NB4 (cell line): ENCODE measurements around the gene KIF6.

Experiments used
- MYC ChIP-seq: IDR thresholded peaks from 2 replicates; pipeline ENCODE4 v1.6.1; 2011; ENCODE audit warnings: low read depth, low read length
- POLR2A ChIP-seq: IDR thresholded peaks from 2 replicates; pipeline ENCODE4 v1.6.1; 2011; ENCODE audit warnings: mild to moderate bottlenecking; ENCODE audit not compliant: insufficient read length; ENCODE audit errors: extremely low read depth
- TF ChIP-seq, protein P1 (sequence below): IDR thresholded peaks from one replicate; pipeline ENCODE4 v1.5.1; 2012; ENCODE audit warnings: low read depth, low read length

DNA sequence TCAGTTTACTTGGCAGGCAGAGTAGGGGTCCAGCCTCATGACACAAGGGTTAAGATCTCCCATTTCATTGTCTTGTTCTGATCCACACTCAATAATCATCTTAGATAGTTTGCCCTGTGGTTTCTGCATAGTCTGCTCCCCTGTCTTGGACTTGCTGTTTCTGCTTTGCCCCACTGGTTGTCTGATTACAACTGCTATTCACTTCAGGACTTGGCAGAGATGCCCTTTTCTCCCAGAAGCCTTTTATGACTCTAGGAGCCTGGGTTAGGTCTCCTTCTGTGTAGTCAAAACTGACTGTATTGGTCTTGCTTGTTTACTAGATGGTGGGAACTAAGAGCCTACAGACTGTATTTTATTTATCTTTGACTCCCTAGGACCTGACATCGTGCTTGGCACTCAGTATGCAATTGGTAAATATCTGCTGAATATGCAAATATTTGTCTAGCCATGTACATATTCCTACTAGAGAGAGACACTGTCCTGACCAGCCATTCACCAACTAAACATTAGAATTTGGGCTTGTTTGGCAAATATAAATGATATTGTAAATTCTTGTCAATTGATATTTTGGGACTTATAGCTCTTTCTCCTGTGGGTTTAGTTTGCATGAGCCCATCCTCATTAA, 236.8 kb downstream of the KIF6 start:
- TF ChIP-seq, protein P1, sequence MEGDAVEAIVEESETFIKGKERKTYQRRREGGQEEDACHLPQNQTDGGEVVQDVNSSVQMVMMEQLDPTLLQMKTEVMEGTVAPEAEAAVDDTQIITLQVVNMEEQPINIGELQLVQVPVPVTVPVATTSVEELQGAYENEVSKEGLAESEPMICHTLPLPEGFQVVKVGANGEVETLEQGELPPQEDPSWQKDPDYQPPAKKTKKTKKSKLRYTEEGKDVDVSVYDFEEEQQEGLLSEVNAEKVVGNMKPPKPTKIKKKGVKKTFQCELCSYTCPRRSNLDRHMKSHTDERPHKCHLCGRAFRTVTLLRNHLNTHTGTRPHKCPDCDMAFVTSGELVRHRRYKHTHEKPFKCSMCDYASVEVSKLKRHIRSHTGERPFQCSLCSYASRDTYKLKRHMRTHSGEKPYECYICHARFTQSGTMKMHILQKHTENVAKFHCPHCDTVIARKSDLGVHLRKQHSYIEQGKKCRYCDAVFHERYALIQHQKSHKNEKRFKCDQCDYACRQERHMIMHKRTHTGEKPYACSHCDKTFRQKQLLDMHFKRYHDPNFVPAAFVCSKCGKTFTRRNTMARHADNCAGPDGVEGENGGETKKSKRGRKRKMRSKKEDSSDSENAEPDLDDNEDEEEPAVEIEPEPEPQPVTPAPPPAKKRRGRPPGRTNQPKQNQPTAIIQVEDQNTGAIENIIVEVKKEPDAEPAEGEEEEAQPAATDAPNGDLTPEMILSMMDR, result no peak
- TF ChIP-seq MYC (no peak), POLR2A (no peak)
